ENCODE measurements around the gene MINDY4B. TPM values are rescaled to one million over a fixed set of nuclear protein-coding genes. Genes with fewer than 3 reads are reported as not detected.

MINDY4B gene
- total RNA-seq, 1 donor from 2014 or later = not detected

DNA sequence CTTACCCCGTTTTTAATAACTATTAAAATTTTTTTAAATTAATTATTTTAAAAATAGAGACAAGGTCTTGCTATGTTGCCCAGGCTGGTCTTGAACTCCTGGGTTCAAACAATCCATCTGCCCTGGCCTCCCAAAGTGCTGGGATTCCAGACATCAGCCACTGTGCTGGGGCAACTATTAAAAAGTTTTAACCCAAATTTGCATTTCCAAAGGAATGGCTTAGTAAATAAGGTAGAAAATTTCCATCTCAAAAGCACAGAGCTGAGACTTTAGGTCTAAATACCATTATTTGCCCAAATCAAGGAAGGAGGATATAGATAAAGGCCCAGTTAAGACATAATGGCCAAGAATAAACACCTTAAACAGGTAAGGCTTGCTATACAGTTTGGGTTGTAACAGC lies 56.4 kb downstream of the MINDY4B start:
- intact Hi-C loops (cut with micrococcal nuclease) = no loop called here

DNA sequence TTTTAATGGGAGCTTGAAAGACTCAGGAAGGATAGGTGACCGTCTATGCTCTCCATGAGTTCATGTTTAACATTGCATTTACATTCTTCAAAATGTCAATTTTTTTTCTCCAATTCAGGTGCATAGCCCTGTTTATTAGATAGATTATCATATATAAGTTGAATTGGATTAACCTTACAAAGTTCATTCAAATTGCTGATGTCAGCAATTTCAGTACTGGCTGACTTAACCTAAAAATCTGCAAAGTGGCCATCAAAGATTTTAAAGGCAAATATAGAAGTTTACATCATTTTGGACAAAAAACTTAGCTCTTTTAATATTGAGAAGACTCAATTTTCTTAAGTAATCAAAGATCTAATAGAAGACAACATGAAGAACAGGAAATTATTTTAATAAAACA lies 57.8 kb downstream of the MINDY4B start:
- intact Hi-C loops (cut with micrococcal nuclease) = no loop called here

DNA sequence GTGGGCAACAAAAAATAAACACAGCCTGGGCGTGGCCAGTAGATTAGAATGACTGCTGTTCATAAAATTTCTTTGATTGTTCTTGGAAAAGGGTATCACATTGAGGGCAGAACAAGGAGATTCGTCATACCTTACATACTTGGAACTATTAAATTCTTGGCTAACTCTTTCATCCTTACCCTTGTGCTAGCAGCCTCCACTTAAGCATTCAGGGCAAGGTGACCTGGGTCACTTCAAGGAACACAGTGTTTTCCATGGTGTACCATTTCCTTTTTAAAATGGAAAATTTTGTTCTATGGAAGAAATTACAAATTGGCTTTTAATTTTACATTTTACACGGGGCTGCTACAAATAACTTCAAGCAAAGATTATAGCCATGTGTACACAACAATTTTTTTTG lies 60.8 kb downstream of the MINDY4B start:
- intact Hi-C loops (cut with micrococcal nuclease) = no loop called here

DNA sequence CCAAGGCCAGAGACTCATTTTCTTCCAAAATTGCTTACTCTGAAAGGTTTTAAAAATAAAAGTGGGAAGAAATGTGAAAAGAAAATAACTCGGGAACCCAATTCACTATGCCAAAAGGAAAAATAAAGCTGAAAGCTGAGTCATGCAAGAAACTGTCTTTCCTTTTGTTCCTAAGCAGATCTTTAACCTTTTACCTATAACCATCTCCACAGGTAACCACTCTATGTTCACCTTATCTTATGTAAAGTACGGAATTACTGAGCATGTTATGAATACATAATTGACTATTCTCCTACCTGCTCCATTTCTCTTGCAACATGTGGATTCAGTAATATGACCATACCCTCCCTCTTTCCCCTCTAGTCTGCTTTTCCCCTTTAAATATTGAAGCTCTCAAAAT lies 62.0 kb downstream of the MINDY4B start:
- intact Hi-C loops (cut with micrococcal nuclease) = no loop called here

DNA sequence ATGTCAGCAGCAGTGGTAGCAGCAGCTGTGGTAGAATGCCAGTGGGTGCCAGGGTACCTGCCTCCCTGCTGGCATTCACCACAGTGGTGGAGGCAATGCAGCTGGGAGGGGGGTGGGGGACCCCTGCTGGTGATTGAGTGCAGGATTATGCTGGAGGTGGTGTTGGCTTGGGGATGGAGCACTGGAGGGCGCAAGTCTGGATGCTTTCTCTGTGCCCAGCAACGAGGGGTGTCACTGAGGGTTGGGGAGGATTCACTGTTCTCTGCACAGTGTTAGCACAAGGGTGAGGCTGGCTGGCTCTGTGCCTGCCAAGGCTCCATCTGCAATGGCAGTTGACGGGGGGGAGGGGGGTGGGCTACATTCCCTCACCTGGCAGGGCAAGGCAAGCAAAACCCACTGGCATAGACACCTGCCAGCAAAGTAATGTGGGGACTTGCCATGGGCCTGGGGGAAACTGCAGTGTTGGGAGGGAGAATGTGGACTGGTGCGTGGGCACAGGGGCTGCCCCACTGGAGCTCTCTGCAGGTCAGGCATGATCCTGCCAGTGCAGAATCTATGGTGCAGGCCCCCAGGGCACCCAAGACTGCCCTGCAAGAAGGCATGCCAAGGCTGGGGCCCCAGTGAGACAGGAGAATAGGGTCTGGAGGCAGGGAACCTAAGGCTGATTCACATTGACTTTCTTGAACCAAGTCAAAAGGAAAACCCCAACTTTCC lies 64.3 kb downstream of the MINDY4B start:
- intact Hi-C loops (cut with micrococcal nuclease) = no loop called here

DNA sequence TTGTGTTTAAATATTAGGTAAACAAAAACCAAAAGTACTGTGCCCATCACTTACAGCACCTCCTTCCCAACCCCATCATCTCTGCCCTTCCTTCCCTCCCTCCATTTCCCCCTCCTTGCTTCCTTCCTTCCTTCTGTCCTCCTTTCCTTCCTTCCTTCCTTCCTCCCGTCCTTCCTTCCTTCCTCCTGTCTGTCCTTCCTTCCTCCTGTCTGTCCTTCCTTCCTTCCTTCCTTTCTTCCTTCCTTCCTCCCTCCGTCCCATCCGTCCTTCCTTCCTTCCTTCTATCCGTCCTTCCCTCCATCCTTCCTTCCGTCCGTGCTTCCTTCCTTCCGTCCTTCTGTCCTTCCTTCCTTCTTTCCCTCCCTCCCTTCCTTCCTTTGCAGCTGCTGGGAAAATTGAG lies 74.5 kb downstream of the MINDY4B start:
- intact Hi-C loops (cut with micrococcal nuclease) = loop anchor here (1.0 kb wide), 1 partner anchor 109 kb away; no protein-coding TSS in a partner anchor

DNA sequence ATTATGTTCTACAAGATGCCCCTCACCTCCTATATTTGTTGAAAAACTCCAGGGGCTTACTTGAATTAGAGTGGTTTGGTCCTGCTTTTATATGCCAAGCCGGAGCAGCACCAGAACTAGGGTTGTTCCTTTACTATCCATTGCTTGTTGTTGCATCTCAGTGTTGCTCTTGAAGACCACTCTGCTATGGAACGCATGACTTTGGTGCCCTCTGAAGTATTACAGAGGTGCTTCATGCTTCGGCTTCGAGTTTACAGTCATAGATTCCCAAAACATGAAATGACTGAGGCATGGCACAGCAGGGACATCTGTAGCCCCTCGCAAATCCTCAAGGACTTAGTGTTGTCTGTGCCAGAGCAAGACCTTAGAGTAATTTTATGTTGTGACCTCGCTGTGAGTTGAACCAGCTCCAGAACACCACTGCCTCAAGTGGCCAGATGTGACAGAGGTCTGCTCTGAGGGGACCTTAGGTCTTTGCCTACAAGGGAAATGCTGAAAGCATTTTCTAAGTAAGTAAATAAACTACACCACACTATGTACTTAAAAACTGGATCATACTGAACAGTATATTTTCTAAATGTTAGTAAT lies 75.1 kb downstream of the MINDY4B start:
- intact Hi-C loops (cut with micrococcal nuclease) = loop anchor here (1.0 kb wide), 1 partner anchor 109 kb away; no protein-coding TSS in a partner anchor

DNA sequence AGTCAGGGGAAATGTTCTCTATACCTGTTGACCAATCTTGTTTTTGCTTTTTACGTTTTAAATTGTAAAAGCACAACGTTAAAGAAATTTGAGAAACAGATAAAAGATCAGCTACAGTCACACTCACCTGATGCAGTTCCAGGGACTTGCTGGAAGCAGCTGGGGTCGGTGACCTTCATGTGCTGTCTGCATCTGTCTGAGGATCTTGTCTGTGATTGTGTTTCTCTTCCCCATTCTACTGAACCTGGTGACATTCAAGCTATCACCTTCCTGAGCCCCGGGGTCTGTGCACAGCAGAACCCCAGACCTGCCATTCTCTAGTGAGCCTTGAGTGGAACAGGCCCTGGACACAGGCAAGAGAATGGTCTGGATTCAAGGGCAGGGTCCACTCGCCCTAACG lies 75.8 kb downstream of the MINDY4B start:
- intact Hi-C loops (cut with micrococcal nuclease) = no loop called here

DNA sequence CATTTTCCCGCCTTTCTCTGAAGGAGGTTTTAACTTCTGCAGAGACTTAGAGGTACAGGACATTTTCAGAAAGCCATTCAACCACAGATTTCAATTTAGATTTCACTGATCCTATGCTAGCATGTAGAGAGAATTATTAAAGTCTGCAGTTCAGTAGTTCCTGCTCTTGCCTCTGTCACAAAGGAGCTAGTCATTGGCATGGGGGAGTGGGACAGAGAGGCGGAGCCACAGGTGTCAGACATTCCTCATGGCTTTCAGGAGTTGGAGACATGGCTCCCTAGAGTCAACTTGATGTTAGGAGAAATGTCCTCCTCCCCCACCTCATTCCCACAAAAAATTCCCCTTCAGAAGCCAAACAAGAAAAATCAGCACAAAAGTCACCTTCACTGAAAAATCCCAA lies 76.2 kb downstream of the MINDY4B start:
- intact Hi-C loops (cut with micrococcal nuclease) = no loop called here

DNA sequence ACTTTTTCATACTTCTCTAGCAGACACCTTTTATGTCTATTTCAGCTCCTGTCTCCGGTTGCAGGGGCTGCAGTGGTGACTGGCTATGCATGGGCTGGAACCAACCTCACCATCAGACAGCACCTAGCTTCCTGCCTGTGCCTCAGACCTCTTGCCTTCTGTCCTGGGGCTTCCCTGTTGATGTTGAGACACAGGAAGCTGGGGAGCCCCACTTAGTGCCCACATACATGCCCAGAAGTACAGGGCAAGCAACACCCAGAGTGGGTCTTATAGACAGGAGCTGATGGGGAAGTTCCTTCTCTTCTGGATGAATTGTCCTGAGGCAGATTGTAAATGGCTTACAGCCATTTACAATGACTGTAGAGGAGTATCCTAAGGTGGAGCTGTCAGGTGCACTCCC lies 77.0 kb downstream of the MINDY4B start:
- intact Hi-C loops (cut with micrococcal nuclease) = no loop called here

DNA sequence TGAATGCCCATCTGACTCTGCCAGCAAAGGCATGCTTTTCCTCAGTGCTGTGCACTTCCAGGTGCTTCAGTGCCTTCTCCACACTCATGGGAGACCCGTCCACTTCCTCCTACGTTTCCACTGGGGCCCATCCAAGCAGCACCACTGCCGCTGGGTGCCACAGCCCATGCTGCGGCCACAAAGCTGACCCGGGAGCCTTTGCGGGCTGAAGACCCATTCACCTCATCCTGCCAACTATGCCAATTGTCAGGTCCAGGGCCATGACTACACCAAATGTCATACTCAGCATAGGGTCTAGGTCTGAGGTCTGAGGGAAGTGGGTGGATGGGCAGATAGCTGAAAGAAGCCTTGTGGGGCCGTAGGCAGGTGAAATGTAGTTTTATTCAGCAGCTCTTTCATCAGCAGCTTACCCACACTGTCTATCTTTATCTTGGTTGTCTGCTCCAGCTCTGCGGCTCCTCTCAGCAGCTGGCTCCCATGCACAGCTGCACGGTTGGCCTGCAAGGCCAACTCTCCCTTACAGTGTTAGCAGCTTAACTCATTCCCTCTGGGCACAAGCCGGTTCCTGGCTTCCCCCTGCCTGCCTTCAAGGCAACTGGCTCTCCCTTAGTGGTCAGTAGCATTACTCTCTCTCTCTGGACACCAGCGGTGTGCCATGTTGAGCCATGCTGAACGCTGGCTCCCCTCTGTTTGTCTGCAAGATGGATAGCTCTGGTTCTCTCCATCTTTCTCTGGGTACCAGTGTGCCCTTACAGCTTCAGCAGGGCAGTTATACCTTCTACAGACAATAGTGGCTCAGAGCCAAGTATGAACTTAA lies 78.6 kb downstream of the MINDY4B start:
- intact Hi-C loops (cut with micrococcal nuclease) = no loop called here

DNA sequence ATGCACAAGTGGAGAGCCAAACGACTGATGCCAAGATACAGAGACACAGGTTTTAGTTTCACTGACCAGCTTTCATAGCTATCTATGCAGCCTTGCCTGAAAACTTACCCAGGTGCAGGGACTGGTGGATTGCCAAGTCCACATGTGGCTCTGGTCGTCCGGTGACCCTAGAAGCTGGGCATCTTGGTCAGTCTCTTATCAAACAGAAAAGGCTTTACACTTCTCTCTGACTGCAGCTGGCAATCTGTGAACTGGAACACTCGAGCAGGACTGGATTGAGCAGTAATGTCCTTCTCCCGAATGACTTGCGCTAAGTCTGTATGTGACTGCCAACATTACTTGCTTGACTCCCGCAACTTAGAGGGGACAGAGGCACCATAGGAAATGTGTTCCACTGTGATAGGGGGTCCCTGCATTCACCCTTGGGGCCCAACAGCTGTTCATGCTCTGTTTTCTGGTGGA lies 79.3 kb downstream of the MINDY4B start:
- intact Hi-C loops (cut with micrococcal nuclease) = no loop called here

DNA sequence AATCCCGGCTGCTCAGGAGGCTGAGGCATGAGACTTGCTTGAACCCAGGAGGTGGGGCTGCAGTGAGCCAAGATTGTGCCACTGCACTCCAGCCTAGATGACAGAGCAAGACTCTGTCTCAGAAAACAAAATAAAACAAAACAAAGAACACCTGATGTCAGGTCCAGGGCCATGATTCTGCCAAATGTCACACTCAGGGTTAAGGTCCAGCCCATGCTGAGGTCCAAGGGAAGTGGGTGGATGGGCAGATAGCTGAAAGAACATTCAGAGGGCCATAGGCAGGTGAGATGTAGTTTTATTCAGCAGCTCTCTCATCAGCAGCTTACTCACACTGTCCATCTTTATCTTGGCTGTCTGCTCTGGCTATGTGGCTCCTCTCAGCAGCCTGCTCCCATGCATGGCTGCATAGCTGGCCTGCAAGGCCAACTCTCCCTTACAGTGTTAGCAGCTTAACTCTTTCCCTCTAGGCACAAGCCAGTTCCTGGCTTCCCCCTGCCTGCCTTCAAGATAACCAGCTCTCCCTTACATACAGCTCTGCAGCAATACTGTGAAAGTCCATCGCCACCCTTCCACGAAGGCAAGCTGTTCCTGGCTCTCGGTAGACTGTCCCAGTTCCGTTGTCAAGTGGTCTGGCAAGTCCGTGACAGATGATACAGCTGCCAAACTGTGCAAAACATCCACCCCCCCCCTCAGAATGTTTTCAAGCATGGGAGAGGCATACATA lies 79.9 kb downstream of the MINDY4B start:
- intact Hi-C loops (cut with micrococcal nuclease) = no loop called here

DNA sequence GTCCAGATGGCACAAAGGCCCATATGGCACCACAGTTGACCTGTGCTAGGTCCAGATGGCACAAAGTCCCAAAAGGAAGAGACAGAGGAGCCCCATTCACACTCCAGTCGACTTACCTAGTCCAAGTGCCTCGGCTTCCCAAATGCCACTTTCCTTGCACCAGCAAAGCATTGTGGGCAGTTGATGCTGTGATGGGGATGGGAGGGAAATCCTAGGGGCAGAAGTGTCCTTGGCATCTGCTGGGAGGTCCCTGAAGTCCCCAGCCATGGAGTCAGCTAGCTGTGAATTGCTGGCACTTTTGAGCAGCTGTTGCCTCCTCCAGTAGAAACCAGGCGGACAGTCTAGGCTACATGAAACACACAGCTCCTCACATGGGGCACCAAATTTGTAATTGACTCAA lies 82.0 kb downstream of the MINDY4B start:
- intact Hi-C loops (cut with micrococcal nuclease) = no loop called here

DNA sequence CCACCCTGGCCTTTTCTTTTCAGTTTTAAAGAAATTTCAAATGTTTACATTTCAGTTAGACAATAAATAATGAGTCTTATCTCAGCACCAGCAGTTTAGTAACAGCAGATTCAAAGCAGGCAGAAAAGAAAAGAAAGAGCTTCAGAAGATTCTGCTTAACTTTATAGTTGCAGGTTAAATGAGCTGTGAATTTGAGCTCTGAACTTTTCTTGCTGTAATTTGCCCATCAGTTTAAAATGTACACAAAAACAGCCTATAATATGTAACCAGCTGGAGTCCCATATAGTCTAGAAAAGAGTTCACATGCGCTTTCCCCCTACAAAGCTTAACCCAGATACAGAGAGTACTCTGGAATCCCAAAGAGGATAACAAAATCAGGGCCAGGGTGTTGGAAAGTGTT lies 82.6 kb downstream of the MINDY4B start:
- intact Hi-C loops (cut with micrococcal nuclease) = no loop called here

Other genes with a start within 250 kb of the MINDY4B start
- not detected in 2 replicates for gene ERICH6, start 201.5 kb downstream of the MINDY4B start, total RNA-seq
- gene SIAH2, start 142.3 kb downstream of the MINDY4B start, total RNA-seq = 45.9 and 51.6 TPM in 2 replicates
- gene CLRN1, start 67.3 kb upstream of the MINDY4B start, total RNA-seq = not detected in 2 replicates
- gene MED12L, start 180.2 kb upstream of the MINDY4B start, total RNA-seq = 1.4 and 2.2 TPM in 2 replicates